SK-MEL-5 (cell line): ENCODE data around the gene PGAP6. TPM values are rescaled to one million over a fixed set of nuclear protein-coding genes. Genes with fewer than 3 reads are reported as not detected.
"Not testable (repeated sequence)": the region's sequence is repeated elsewhere in the genome, so short reads cannot be mapped to it uniquely, and the experiment has no call there.

Experiments used
- DNase-seq: peaks from one replicate; pipeline ENCODE4 v3.0.0-alpha.2; 2016; ENCODE audit warnings: low read depth, low spot score
- in situ Hi-C: cut with HindIII; loops from 2 replicates; pipeline ENCODE4 v1.10.0; 2016; ENCODE audit warnings: low sequenced_read_pairs, high pct_unique_total_duplicates, low pct_unique_long_range_greater_than_20kb
- total RNA-seq: library from RNA; depleted of rRNA; stranded (reverse); fragments of >200 nt; shearing (Covaris generic); gene quantifications from 2 replicates; pipeline ENCODE4 v1.2.3, GENCODE V29; 2014

PGAP6 gene
- total RNA-seq, 1 experiment from 2014 or later, result 94.0 TPM

- peak; percentile 96 for DNase-seq
- in situ Hi-C loops, result no loop called here
Measured at GRCh38 chr16:386641-387156, 4.9 kb upstream of the PGAP6 start.

- peak; percentile 49 for DNase-seq
- in situ Hi-C loops, result no loop called here
Measured at GRCh38 chr16:383326-384051, 1.7 kb upstream of the PGAP6 start.

GRCh38 chr16:381012-381788 lies 578 bp downstream of the PGAP6 start:
- DNase-seq, result no peak
- in situ Hi-C loops, result no loop called here

GRCh38 chr16:380762-381011 lies 1.1 kb downstream of the PGAP6 start:
- in situ Hi-C loops, result no loop called here
- no peak for DNase-seq

- DNase-seq, result no peak
- in situ Hi-C loops, result no loop called here
Measured at GRCh38 chr16:379961-380761, 1.6 kb downstream of the PGAP6 start.

- no peak for DNase-seq
- in situ Hi-C loops, result no loop called here
Measured at GRCh38 chr16:379183-379960, 2.4 kb downstream of the PGAP6 start.

- DNase-seq, result no peak
- in situ Hi-C loops, result no loop called here
Measured at GRCh38 chr16:378821-379182, 3.0 kb downstream of the PGAP6 start.

- in situ Hi-C loops, DNase-seq: not testable (repeated sequence)
Measured at GRCh38 chr16:378113-378820, 3.5 kb downstream of the PGAP6 start.

GRCh38 chr16:377419-377951 lies 4.3 kb downstream of the PGAP6 start:
- DNase-seq, result no peak
- in situ Hi-C loops, result no loop called here

- DNase-seq, result no peak
- in situ Hi-C loops, result no loop called here
Measured at GRCh38 chr16:376817-377418, 4.9 kb downstream of the PGAP6 start.

- in situ Hi-C loops, result no loop called here
- no peak for DNase-seq
Measured at GRCh38 chr16:375927-376816, 5.6 kb downstream of the PGAP6 start.

GRCh38 chr16:375212-375611 lies 6.6 kb downstream of the PGAP6 start:
- DNase-seq, result no peak

GRCh38 chr16:374616-374926 lies 7.2 kb downstream of the PGAP6 start:
- in situ Hi-C loops, result no loop called here
- no peak for DNase-seq

More at GRCh38 chr16:375212-375611, 6.6 kb downstream of the PGAP6 start:
- in situ Hi-C loops, result no loop called here

- DNase-seq, result no peak
- in situ Hi-C loops, result no loop called here
Measured at GRCh38 chr16:373848-374615, 7.7 kb downstream of the PGAP6 start.

- in situ Hi-C loops, result no loop called here
- no peak for DNase-seq
Measured at GRCh38 chr16:373020-373598, 8.7 kb downstream of the PGAP6 start.
